Measurements from ENCODE around the gene NEK2. TPM values are rescaled to one million over a fixed set of nuclear protein-coding genes. Genes with fewer than 3 reads are reported as not detected.
"Not testable (repeated sequence)": the region's sequence is repeated elsewhere in the genome, so short reads cannot be mapped to it uniquely, and the experiment has no call there.

The NEK2 gene
- total RNA-seq, 1 donor from 2014 or later: 9.8 TPM

DNA sequence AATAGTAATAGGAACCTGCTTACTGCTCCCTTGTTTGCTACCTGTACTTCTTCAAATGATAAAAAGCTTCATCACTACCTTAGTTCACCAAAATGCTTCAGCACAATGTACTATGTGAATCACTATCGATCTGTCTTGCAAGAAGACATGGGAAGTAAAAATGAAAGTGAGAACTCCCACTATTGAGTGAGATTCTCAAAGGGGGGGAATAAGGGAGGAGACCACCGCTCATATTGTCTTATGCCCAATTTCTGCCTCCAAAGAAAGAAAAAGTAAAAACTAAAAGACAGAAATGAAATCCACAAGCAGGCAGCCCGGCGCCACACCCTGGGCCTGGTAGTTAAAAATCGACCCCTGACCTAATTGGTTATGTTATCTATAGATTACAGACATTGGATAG, 18.5 kb upstream of the NEK2 start:
- not testable (repeated sequence) for ATAC-seq

DNA sequence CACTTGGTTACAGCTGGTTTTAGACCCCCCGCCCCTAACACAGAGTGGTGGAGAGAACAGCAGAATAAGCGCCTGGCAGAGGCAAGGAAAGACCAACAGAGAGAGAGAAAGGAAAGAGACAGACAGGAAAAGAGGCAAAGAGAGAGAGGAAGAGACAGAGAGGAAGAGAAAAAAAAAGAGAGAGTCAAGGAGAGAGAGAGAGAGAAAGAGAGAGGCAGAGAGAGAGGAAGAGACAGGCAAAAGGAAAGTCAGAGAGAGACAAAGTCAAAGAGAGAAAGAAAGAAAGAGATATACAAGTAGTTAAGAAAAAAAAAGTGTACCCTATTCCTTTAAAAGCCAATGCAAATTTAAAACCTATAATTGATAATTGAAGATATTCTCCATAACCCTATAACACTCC, 13.0 kb upstream of the NEK2 start:
- no peak for ATAC-seq

DNA sequence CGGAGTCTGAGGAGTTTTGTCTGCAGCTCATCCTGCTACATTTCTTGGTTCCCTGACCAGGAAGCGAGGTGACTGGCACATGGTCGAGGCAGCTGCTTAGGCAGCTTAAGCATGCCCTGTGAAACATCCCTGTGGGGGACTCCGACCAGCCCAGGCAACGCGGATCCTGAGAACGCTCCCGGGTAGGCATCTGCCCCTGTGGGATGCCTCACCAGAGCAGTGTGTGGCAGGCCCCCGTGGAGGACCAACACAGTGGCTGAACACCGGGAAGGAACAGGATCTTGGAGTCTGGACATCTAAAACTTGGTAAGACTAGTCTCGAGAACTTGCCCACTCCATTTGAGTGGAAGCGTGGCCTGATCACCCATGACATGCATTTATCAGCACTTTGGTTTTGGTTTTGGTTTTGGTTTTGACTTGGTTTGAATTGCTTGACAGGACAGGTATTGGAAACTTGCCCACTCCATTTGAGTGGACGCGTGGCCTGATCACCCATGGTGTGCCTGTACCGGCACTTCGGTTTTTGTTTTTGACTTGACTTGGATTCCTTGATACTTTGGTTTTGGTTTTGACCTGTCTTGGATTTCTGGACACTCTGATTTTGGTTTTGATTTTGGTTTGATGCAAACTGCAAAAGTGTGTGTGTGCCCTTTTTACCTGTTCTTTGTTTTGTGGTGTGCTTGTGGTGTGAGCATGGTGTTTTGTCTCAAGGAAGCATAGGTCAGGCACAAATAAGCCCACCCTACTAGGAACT, 12.2 kb upstream of the NEK2 start:
- ATAC-seq: no peak

DNA sequence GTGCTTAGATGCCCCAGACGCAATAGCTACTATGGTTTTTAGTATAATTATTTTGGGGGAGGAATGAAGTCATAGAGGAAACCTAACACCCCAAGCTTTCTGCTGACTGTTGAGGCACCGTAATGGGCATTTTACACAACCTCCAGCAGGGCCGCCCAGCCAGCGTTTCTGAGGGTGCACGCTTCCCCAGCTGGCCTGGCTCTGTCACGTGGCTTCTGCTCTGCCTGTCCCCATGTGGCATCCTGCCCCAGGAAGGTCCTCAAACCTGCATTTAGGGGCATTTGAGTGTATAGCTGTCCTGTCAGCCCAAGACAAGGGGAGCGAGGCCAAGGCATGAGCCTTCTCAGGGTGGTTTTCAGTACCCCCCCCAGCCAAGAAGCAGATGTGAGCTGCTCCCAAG, 10.4 kb upstream of the NEK2 start:
- ATAC-seq: no peak

DNA sequence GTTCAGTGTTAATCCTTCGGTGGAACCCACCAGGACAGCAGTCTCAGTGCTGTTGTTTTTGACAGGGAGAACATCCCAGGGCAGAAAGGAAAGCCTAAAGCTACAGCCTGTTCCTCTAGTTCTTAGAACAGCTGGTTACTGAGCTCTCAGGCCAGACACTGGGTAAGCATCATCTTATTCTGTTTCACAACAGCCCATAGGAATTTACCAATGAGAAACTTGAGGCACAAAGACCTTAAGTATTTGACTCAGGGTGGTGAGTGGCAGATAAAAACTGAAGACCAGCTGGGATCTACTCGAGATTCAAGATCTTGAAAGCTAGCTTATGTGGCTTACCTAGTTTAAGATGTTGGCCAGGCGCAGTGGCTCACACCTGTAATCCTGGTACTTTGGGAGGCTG, 9.4 kb upstream of the NEK2 start:
- ATAC-seq: no peak

DNA sequence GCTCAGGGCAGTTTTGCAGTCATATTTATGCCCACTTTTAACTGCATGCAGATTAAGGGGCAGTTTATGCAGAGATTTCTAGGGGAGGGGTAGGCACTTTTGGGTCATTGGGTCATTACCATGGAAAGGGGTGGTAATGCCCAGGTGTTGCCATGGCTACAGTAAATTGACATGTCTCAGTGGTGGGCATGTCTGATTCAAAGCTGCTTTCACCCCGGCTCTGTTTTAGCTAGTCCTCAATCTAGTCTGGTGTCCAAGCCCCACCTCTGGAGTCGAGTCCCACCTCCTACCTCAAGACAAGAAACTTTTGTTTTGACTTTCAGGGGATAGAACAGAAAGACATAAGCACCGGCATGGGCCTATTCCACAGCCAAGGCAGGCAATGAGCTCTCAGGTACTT, 8.9 kb upstream of the NEK2 start:
- no peak for ATAC-seq

DNA sequence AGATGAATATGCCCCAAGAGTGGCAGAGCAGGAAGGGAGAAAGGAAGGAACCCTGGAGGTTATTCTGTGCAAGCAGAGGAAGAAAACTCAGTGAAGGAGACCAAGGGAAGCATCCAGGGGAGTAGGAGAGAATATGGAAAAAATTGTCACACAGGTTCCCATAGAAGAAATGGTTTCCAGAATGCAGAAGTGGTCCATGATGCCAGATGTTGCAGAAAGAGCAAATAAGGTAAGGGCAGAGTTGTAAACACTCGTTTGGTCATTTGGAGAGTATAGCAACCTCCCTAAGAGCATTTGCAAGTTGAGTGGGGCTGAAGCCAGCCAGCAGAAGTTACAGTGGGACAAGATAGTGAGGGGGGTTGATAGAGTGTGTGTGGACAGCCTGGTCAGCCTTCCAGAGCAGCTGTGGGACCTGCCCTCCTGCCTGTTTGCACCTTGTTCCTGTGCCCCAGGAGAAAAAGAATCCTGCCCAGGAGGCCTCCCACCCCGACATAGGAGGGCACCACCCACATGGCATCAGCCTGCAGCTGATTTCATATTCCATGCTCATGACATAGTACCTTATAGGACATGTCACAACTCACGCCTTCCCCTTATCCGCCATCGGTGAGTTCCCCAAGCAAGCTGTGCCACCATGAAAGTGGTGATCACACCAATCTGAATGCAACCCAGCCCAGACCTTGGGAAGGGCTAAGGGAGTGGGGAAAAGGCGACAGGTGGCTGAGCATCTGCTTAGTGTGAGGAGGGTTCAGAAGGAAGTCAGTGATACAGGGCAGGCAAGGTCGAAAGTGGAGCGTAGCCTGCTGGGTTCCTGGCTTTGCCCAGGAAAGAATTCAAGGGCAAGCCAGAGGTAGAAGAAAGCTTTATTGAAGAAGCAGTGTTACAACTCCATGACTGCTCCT, 8.2 kb upstream of the NEK2 start:
- no peak for ATAC-seq

DNA sequence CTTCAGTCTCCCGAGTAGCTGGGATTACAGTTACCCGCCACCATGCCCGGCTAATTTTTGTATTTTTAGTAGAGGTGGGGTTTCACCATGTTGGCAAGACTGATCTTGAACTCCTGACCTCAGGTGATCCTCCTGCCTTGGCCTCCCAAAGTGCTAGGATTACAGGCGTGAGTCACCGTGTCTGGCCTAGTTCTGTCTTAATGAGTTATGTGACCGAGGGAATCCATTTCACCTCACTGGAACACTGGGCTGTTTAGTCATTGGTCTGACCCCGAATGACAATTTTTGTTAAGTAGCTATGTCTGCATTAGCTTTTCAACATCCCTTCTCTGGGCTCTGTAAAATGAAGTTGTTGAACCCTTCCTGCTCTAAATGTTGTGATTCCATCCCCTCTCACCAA, 6.8 kb upstream of the NEK2 start:
- ATAC-seq: not testable (repeated sequence)

DNA sequence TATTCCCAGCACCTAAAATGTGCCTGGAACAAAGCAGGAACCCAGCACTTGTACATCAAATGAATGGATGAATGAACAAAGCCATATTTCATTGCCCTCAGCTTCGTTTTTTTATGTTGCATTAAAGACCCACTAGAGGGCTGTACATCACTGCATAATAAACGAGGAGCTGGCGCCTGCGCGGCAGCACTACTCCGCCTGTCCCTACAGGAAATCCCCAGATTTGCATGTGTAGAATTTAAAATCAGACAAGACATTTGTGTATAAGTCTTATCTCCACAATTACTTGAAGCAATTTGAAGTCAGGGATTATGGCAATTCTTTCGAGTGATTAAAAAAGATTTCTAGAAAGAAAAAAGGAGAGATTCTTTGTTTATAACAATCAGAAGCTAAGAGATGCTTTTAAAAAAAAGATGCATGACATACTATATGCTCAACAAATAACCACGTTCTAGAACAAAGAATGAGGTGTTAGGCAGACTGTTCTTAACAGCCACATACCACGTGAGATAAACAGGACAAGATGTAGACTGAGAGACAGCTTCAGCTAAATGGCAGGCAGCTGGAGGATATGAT, 5.4 kb upstream of the NEK2 start:
- ATAC-seq: peak; percentile 84

DNA sequence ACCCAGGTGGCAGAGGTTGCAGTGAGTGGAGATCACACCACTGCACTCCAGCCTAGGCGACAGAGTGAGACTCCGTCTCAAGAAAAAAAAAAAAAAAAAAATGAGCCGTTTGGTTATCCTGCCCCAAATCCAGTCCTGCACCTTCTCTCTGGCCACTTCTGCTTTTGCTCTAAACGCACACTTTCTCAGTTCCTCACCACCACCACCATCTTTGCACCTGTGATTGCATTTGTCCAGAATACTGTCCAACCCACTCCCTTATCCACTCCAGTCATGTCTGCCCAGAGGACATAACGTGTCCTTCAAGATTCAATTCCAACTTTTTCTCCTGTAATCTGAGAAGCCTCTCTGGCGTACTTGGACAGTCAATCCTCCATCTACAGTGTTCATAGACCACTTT, 2.2 kb upstream of the NEK2 start:
- no peak for ATAC-seq

DNA sequence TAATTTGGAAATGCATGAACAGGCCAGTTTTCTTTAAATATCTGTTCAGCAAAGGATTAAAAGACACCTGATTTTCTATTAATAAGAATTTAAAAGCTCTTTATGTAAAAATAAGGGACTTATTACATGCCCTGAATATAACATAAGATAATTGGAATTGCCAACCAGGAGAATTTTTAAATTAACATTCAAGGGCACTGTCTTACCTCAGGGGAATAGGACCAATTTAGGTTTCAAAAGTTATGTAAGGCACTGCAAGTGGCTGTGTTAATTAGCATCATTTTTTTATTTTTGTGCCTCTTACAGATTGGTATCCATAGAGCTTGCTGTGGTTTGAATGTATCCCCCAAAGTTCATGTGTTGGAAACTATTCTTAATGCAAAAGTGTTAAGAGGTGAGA, 1.3 kb upstream of the NEK2 start:
- no peak for ATAC-seq

DNA sequence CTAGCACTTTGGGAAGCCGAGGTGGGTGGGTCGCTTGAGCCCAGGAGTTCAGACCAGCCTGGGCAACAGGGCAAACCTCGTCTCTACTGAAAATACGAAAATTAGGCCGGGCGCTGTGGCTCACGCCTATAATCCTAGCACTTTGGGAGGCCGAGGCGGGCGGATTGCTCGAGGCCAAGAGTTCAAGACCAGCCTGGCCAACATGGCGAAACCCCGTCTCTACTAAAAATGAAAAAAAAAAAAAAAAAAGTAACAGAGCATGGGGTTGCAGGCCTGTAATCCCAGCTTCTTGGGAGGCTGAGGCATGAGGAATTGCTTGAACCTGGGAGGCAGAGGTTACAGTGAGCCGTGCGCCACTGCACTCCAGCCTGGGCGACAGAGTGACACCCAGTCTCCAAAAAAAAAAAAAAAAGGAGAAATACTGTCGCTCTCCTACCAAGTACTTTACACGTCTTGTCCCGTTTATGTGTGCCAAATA, 724 bp upstream of the NEK2 start:
- ATAC-seq: no peak

DNA sequence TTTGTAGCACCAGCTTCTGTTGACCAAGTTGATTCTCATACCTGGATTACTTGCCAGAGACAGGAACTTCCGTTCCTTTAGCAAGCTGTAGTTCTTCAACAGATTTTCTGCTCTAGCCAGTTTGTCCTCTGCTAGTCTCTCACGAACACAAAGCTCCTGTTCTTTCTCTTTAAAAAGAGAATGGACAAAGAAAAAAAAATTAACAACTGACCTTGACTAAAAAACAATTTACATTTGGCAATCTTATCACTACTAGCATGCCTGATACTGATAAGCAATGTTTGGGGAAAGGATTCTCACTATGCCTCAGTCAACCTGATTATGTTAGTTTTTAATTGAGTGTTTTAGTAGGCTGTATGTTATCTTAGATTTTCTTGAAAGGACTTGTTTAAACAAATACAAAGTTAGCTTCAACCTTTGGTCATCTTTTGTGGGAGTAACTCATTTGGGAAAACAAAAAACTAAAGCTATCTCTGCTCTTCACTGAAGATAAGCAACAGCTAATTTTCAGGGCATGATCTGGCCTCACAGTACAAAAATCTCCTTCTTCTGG, 8.3 kb downstream of the NEK2 start:
- no peak for ATAC-seq

DNA sequence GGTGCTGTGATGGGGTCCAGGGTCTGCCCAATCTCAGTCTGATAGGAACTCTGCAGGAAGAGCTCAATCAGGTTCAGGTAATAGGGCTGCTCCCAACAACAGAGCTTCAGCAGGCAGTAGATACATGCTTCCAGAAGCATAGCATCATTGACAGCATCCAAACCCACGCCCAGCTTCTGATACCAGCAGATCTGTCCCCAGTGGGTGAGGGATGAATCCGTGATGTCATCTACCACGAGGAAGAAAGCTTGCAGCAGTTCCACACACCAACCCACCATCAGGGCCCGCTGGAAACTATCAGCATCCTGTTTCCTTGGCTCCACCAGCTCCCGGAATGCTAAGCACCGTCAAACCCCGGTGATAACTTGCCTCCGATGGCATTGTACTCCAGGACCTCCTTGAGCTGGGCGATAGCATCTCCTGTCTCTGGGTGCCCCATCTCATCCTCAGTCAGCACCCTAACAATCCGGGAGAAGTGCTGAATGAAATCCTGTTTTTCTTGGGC, 14.7 kb downstream of the NEK2 start:
- ATAC-seq: no peak

DNA sequence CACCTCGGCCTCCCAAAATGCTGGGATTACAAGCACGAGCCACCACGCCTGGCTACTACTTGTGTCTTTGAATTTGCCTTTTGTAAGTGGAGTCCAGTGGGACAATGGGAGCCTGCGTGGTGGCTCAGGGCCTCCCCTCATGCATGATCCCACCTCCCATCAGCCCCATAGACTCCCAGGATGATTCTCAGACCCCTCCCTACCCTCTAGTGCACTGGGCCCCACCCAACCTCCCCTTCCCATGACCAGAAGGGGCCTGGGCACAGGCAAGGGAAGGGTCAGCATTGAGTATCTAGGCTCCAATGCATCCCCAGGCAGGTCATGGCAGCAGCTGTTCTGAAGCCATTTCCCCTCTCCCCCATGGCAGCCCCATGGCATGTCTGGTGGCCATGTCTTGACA, 18.7 kb downstream of the NEK2 start:
- ATAC-seq: no peak

DNA sequence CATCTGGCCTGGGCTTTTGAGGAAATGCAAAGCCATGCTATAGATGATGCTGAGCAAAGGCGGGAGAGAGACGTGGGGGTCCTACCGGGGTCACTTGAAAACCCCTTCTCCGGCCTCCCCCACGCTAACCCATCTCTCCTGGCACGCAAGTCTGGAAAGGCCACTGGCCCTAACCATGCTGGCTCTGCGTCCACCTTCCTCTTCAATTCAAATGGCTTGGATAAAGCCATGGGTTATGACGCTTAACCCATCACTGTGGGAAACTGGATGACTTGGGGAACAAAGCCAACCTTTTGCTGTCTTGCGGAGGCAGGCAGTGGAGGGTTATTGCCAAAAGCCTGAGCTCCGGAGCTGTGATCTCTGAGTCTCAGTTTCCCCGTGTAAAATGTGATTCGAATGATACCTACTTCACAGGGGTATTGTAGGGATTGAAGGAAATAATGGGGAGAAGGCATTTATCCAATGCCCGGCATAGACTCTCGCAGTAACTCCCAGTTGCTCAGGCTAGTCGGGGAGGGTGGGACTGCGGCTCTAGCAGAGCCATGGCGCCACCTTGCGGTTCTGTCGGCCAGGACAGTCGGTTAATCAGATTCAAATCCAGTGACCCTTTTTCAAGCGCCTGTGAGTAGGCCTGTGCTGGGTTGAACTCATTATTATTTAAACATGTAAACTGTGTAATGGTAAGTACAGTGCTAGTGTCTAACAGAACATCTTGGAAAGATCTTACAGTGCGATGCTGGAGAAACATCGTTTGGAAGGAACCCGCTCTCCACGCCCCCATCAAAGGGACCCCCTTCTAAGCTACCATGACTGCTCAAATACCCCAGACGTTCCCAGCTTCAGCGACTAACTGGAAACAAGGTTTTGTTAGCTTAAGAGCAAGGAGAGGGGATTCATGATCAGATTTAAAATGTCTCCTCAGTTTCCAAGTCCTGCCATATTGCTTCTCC, 20.3 kb downstream of the NEK2 start:
- peak; percentile 92 for ATAC-seq

DNA sequence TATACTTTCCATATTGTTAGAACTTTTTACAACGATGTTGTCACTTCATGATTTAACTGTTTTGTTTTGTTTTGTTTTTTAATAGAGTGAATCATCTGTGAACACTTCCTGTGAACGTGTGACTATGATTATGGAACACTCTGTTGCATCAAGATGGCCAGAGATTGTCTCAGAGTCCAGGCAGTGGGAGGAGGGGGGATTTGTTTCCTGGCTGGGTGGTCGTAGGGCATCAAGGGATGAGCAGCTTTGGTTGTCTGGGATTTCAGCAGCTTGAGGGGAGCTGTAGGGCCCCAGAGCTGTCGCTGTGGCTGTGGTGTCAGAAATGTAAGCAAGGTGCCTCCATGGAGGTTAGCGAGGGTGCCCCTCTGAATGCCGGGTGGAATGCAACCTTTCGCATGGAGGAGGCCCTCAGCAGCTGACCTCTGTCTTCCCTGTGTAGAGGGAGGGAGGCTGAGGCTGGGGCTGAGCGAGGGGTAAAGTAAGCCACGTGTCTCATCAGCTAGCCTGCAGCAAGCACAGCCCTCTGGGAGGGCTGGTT, 21.4 kb downstream of the NEK2 start:
- ATAC-seq: no peak

DNA sequence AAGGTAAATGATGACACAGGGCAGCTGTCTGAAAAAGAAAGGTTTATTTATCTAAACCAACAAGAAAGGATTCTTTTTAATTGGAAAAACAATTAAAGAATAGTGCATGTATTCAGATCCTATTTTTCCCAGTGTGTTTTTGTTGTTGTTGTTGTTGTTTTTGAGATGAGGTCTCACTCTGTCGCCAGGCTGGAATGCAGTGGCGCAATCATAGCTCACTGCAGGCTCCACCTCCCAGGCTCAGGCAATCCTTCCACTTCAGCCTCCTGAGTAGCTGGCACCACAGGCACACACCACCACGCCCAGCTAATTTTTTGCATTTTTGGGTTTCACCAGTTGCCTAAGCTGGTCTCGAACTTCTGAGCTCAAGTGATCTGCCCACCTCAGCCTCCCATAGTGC, 22.1 kb downstream of the NEK2 start:
- ATAC-seq: no peak

DNA sequence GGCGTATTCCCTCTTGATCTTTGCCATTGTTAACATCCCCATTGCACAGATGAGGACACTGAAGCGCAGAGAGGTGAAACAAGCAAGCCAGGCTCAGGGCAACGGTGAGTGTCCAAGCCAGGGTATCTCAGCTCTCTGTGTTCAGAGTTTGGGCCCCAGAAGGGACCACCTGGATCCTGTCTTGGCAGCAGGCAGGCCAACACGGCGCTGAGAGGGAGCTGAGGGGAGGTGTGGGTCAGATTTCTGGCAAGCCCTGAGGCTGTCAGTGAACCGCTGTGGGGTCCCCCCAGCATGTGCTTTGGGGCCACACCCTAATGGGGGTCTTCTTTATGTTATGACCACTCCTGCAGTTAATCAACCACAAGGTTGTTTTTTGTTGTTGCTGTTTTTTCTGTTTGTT, 23.1 kb downstream of the NEK2 start:
- no peak for ATAC-seq

DNA sequence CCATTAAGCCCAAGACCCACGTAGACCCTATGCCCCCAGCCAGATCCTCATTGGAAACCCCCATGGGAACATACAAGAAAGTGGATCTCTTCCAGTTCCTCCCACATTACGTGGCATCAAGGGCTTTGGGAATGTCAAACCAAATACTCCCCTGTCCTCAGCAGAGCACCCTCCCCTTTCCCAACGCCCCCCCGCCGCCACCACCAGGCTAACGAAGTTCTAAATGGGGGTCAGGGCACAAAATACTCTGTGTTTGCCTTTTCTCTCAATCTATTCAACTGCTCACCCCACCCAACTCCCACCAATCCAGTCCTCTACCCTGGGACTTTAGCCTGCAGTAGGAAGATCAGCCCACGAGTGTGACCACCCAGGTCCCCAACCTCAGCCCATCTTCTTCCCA, 24.5 kb downstream of the NEK2 start:
- ATAC-seq: no peak
